ENCODE results near the gene NEURL1.
"Not testable (repeated sequence)": the region's sequence is repeated elsewhere in the genome, so short reads cannot be mapped to it uniquely, and the experiment has no call there.

The NEURL1 gene

GRCh38 chr10:103512591-103513379 is 19.3 kb downstream of the NEURL1 start:
- Histone ChIP-seq H3K9me3 (ENCODE audit: control insufficient read depth in 5 of 5, low read length in 5 of 5) (no peaks in the 10 kb centered on the region), H3K4me1 (ENCODE audit: control insufficient read depth in 5 of 5, insufficient read depth in 5 of 5, low read length in 5 of 5) (peaks cover 0 to 8% (median 0%) of the 10 kb centered on the region in 5 donors), H3K9ac (ENCODE audit: low read length in 5 of 5) (no peak overlapping the region), H3K36me3 (ENCODE audit: control insufficient read depth in 5 of 5, insufficient read depth in 5 of 5, low read length in 5 of 5) (no peaks in the 10 kb centered on the region), H3K27ac (ENCODE audit: low read depth, low read length) (no peak overlapping the region), H3K4me3 (ENCODE audit: low read depth in 1 of 5, low read length in 5 of 5) (no peak overlapping the region), H3K27me3 (ENCODE audit: control insufficient read depth in 5 of 5, insufficient read depth in 4 of 5, low read length in 5 of 5) (peaks cover 3 to 6% (median 4%) of the 10 kb centered on the region in 5 donors)

GRCh38 chr10:103513380-103514060 is 20.0 kb downstream of the NEURL1 start:
- Histone ChIP-seq H3K27me3 (ENCODE audit: control insufficient read depth in 5 of 5, insufficient read depth in 4 of 5, low read length in 5 of 5) (peaks cover 0 to 4% (median 2%) of the 10 kb centered on the region in 5 donors), H3K36me3 (ENCODE audit: control insufficient read depth in 5 of 5, insufficient read depth in 5 of 5, low read length in 5 of 5) (no peaks in the 10 kb centered on the region), H3K27ac (ENCODE audit: low read depth, low read length) (no peak overlapping the region), H3K4me3 (ENCODE audit: low read depth in 1 of 5, low read length in 5 of 5) (no peak overlapping the region), H3K9ac (ENCODE audit: low read length in 5 of 5) (no peak overlapping the region), H3K9me3 (ENCODE audit: control insufficient read depth in 5 of 5, low read length in 5 of 5) (no peaks in the 10 kb centered on the region), H3K4me1 (ENCODE audit: control insufficient read depth in 5 of 5, insufficient read depth in 5 of 5, low read length in 5 of 5) (peaks cover 0 to 8% (median 0%) of the 10 kb centered on the region in 5 donors)

GRCh38 chr10:103514244-103514643 is 20.7 kb downstream of the NEURL1 start:
- peaks cover 0 to 8% (median 0%) of the 10 kb centered on the region in 5 donors for H3K4me1 ChIP-seq (ENCODE audit: control insufficient read depth in 5 of 5, insufficient read depth in 5 of 5, low read length in 5 of 5)
- H3K27ac ChIP-seq (ENCODE audit: low read depth, low read length), result no peak overlapping the region
- no peaks in the 10 kb centered on the region for H3K36me3 ChIP-seq (ENCODE audit: control insufficient read depth in 5 of 5, insufficient read depth in 5 of 5, low read length in 5 of 5)
- no peak overlapping the region for H3K4me3 ChIP-seq (ENCODE audit: low read depth in 1 of 5, low read length in 5 of 5)
- peaks cover 0 to 4% (median 0%) of the 10 kb centered on the region in 5 donors for H3K27me3 ChIP-seq (ENCODE audit: control insufficient read depth in 5 of 5, insufficient read depth in 4 of 5, low read length in 5 of 5)
- H3K9ac ChIP-seq (ENCODE audit: low read length in 5 of 5), result no peak overlapping the region
- H3K9me3 ChIP-seq (ENCODE audit: control insufficient read depth in 5 of 5, low read length in 5 of 5), result no peaks in the 10 kb centered on the region

GRCh38 chr10:103517234-103518085 is 24.0 kb downstream of the NEURL1 start:
- H3K4me3 ChIP-seq (ENCODE audit: low read depth in 1 of 5, low read length in 5 of 5), result no peak overlapping the region
- no peaks in the 10 kb centered on the region for H3K36me3 ChIP-seq (ENCODE audit: control insufficient read depth in 5 of 5, insufficient read depth in 5 of 5, low read length in 5 of 5)
- no peak overlapping the region for H3K9ac ChIP-seq (ENCODE audit: low read length in 5 of 5)
- H3K9me3 ChIP-seq (ENCODE audit: control insufficient read depth in 5 of 5, low read length in 5 of 5), result no peaks in the 10 kb centered on the region
- no peaks in the 10 kb centered on the region for H3K27me3 ChIP-seq (ENCODE audit: control insufficient read depth in 5 of 5, insufficient read depth in 4 of 5, low read length in 5 of 5)
- H3K4me1 ChIP-seq (ENCODE audit: control insufficient read depth in 5 of 5, insufficient read depth in 5 of 5, low read length in 5 of 5), result peaks cover 0 to 8% (median 0%) of the 10 kb centered on the region in 5 donors
- H3K27ac ChIP-seq (ENCODE audit: low read depth, low read length), result no peak overlapping the region

GRCh38 chr10:103519798-103520197 is 26.3 kb downstream of the NEURL1 start:
- no peak overlapping the region for H3K9ac ChIP-seq (ENCODE audit: low read length in 5 of 5)
- H3K4me1 ChIP-seq (ENCODE audit: control insufficient read depth in 5 of 5, insufficient read depth in 5 of 5, low read length in 5 of 5), result peaks cover 0 to 8% (median 0%) of the 10 kb centered on the region in 5 donors
- H3K9me3 ChIP-seq (ENCODE audit: control insufficient read depth in 5 of 5, low read length in 5 of 5), result no peaks in the 10 kb centered on the region
- no peaks in the 10 kb centered on the region for H3K36me3 ChIP-seq (ENCODE audit: control insufficient read depth in 5 of 5, insufficient read depth in 5 of 5, low read length in 5 of 5)
- H3K27ac ChIP-seq (ENCODE audit: low read depth, low read length), result no peak overlapping the region
- H3K4me3 ChIP-seq (ENCODE audit: low read depth in 1 of 5, low read length in 5 of 5), result no peak overlapping the region
- H3K27me3 ChIP-seq (ENCODE audit: control insufficient read depth in 5 of 5, insufficient read depth in 4 of 5, low read length in 5 of 5), result no peaks in the 10 kb centered on the region

GRCh38 chr10:103522006-103522405 is 28.5 kb downstream of the NEURL1 start:
- H3K4me1 ChIP-seq (ENCODE audit: control insufficient read depth in 5 of 5, insufficient read depth in 5 of 5, low read length in 5 of 5); H3K4me3 ChIP-seq (ENCODE audit: low read depth in 1 of 5, low read length in 5 of 5); H3K36me3 ChIP-seq (ENCODE audit: control insufficient read depth in 5 of 5, insufficient read depth in 5 of 5, low read length in 5 of 5); H3K27me3 ChIP-seq (ENCODE audit: control insufficient read depth in 5 of 5, insufficient read depth in 4 of 5, low read length in 5 of 5); H3K27ac ChIP-seq (ENCODE audit: low read depth, low read length); H3K9me3 ChIP-seq (ENCODE audit: control insufficient read depth in 5 of 5, low read length in 5 of 5); H3K9ac ChIP-seq (ENCODE audit: low read length in 5 of 5): not testable (repeated sequence)

- no peaks in the 10 kb centered on the region for H3K27me3 ChIP-seq (ENCODE audit: control insufficient read depth in 5 of 5, insufficient read depth in 4 of 5, low read length in 5 of 5)
- H3K4me3 ChIP-seq (ENCODE audit: low read depth in 1 of 5, low read length in 5 of 5), result no peak overlapping the region
- H3K27ac ChIP-seq (ENCODE audit: low read depth, low read length), result no peak overlapping the region
- no peaks in the 10 kb centered on the region for H3K9me3 ChIP-seq (ENCODE audit: control insufficient read depth in 5 of 5, low read length in 5 of 5)
- H3K36me3 ChIP-seq (ENCODE audit: control insufficient read depth in 5 of 5, insufficient read depth in 5 of 5, low read length in 5 of 5), result no peaks in the 10 kb centered on the region
- no peaks in the 10 kb centered on the region for H3K4me1 ChIP-seq (ENCODE audit: control insufficient read depth in 5 of 5, insufficient read depth in 5 of 5, low read length in 5 of 5)
- no peak overlapping the region for H3K9ac ChIP-seq (ENCODE audit: low read length in 5 of 5)
These were observed 30.2 kb downstream of the NEURL1 start for GRCh38 chr10:103523683-103524082.

- Histone ChIP-seq H3K4me1 (ENCODE audit: control insufficient read depth in 5 of 5, insufficient read depth in 5 of 5, low read length in 5 of 5) (no peaks in the 10 kb centered on the region), H3K27ac (ENCODE audit: low read depth, low read length) (no peak overlapping the region), H3K27me3 (ENCODE audit: control insufficient read depth in 5 of 5, insufficient read depth in 4 of 5, low read length in 5 of 5) (no peaks in the 10 kb centered on the region), H3K36me3 (ENCODE audit: control insufficient read depth in 5 of 5, insufficient read depth in 5 of 5, low read length in 5 of 5) (no peaks in the 10 kb centered on the region), H3K4me3 (ENCODE audit: low read depth in 1 of 5, low read length in 5 of 5) (no peak overlapping the region), H3K9ac (ENCODE audit: low read length in 5 of 5) (no peak overlapping the region), H3K9me3 (ENCODE audit: control insufficient read depth in 5 of 5, low read length in 5 of 5) (peaks cover 0 to 7% (median 0%) of the 10 kb centered on the region in 5 donors)
These were observed 32.4 kb downstream of the NEURL1 start for GRCh38 chr10:103525901-103526300.

GRCh38 chr10:103527476-103527875 is 34.0 kb downstream of the NEURL1 start:
- not testable (repeated sequence) for H3K4me3 ChIP-seq (ENCODE audit: low read depth in 1 of 5, low read length in 5 of 5); H3K27ac ChIP-seq (ENCODE audit: low read depth, low read length)

GRCh38 chr10:103528549-103528948 is 35.0 kb downstream of the NEURL1 start:
- no peaks in the 10 kb centered on the region for H3K4me1 ChIP-seq (ENCODE audit: control insufficient read depth in 5 of 5, insufficient read depth in 5 of 5, low read length in 5 of 5)
- H3K4me3 ChIP-seq (ENCODE audit: low read depth in 1 of 5, low read length in 5 of 5), result no peak overlapping the region
- H3K27ac ChIP-seq (ENCODE audit: low read depth, low read length), result no peak overlapping the region
- no peaks in the 10 kb centered on the region for H3K27me3 ChIP-seq (ENCODE audit: control insufficient read depth in 5 of 5, insufficient read depth in 4 of 5, low read length in 5 of 5)
- no peaks in the 10 kb centered on the region for H3K36me3 ChIP-seq (ENCODE audit: control insufficient read depth in 5 of 5, insufficient read depth in 5 of 5, low read length in 5 of 5)
- H3K9me3 ChIP-seq (ENCODE audit: control insufficient read depth in 5 of 5, low read length in 5 of 5), result peaks cover 0 to 7% (median 0%) of the 10 kb centered on the region in 5 donors
- no peak overlapping the region for H3K9ac ChIP-seq (ENCODE audit: low read length in 5 of 5)

More at GRCh38 chr10:103527476-103527875, 34.0 kb downstream of the NEURL1 start:
- H3K9ac ChIP-seq (ENCODE audit: low read length in 5 of 5); H3K36me3 ChIP-seq (ENCODE audit: control insufficient read depth in 5 of 5, insufficient read depth in 5 of 5, low read length in 5 of 5); H3K27me3 ChIP-seq (ENCODE audit: control insufficient read depth in 5 of 5, insufficient read depth in 4 of 5, low read length in 5 of 5); H3K4me1 ChIP-seq (ENCODE audit: control insufficient read depth in 5 of 5, insufficient read depth in 5 of 5, low read length in 5 of 5); H3K9me3 ChIP-seq (ENCODE audit: control insufficient read depth in 5 of 5, low read length in 5 of 5): not testable (repeated sequence)
